ENCODE results near the gene KRT76. TPM values are rescaled to one million over a fixed set of nuclear protein-coding genes. Genes with fewer than 3 reads are reported as not detected.

The KRT76 gene
- total and polyA plus RNA-seq, 10 of the 15 experiments (the other 5 are each of a cell fraction or from before 2014, with no cell fraction given), result not detected

- TF ChIP-seq ZBTB33 (IDR thresholded peaks at IDR 0.05) (no peak), SREBF2 (IDR thresholded peaks at IDR 0.05; ENCODE audit: low read length) (no peak), USF1 (IDR thresholded peaks at IDR 0.05; ENCODE audit: borderline replicate concordance, extremely low read length, insufficient read depth, low read depth, low read length) (no peak), ZBED1 (IDR thresholded peaks at IDR 0.05; ENCODE audit: borderline replicate concordance) (no peak), NR2C1 (IDR thresholded peaks at IDR 0.05) (no peak)
Observed at GRCh38 chr12:52806821-52807543, 29.8 kb upstream of the KRT76 start (continued).

GRCh38 chr12:52806169-52806811 lies 29.1 kb upstream of the KRT76 start:
- 50% methylated on average over 3 of the region's 3 CpGs for WGBS (ENCODE audit: insufficient coverage, insufficient replicate concordance, low lambda C conversion rate, missing lambda C conversion rate)
- FAIRE-seq (no peak), ATAC-seq (no peak), DNase-seq (ENCODE audit: low read depth, low spot score) (no peak)
- H3K4me1 ChIP-seq (ENCODE audit: control insufficient read depth, insufficient read depth, low read length), result no peaks in the 10 kb centered on the region
- H4K20me1 ChIP-seq (ENCODE audit: control insufficient read depth, insufficient read depth), result no peaks in the 10 kb centered on the region
- no peak overlapping the region for H3K27ac ChIP-seq (ENCODE audit: control insufficient read depth, insufficient read depth)
- no TSS peak for BruUV-seq (replicated peaks)
- CTCF ChIA-PET, result no interaction called here
- no peak overlapping the region for H2AFZ ChIP-seq (ENCODE audit: control insufficient read depth, low read depth, low read length)
- SMC1A ChIA-PET (ENCODE audit: uncharacterized antibody, unreplicated experiment), result no interaction called here
- intact Hi-C loops (cut with micrococcal nuclease; ENCODE audit: unreplicated experiment), result no loop called here
- in situ Hi-C loops (cut with MboI), result no loop called here
- H3K36me3 ChIP-seq (ENCODE audit: control insufficient read depth in 2 of 2, insufficient read depth in 2 of 2, low read length in 1 of 2), result no peaks in the 10 kb centered on the region
- POLR2A ChIA-PET, result no interaction called here
- H3K4me3 ChIP-seq, result no peak overlapping the region
- TF ChIP-seq MAX (IDR thresholded peaks at IDR 0.05; ENCODE audit: low read depth, low read length) (no peak), WRNIP1 (IDR thresholded peaks at IDR 0.05; ENCODE audit: borderline replicate concordance, low read depth, low read length) (no peak), IRF3 (IDR thresholded peaks at IDR 0.05) (no peak), SIX5 (IDR thresholded peaks at IDR 0.05; ENCODE audit: low read depth, low read length, severe bottlenecking) (no peak), NR2C2 (IDR thresholded peaks at IDR 0.05; ENCODE audit: borderline replicate concordance, control insufficient read depth, insufficient read length, low read depth) (no peak), NKRF (conservative IDR thresholded peaks at IDR 0.05) (no peak), USF1 (IDR thresholded peaks at IDR 0.05; ENCODE audit: borderline replicate concordance, extremely low read length, insufficient read depth, low read depth, low read length) (no peak), NR2C1 (IDR thresholded peaks at IDR 0.05) (no peak)
- peaks cover 0 to 5% of the 10 kb centered on the region in 2 experiments; a peak in 1 of 4 replicates for H3K27me3 ChIP-seq (replicated peaks in 1 of 2; ENCODE audit: control insufficient read depth in 2 of 2, insufficient read depth in 2 of 2, low read length in 1 of 2)
- H3K9me3 ChIP-seq (replicated peaks; ENCODE audit: control insufficient read depth, insufficient read depth, low read length), result no peaks in the 10 kb centered on the region
- H3K4me2 ChIP-seq (ENCODE audit: control insufficient read depth, insufficient read depth), result no peak overlapping the region
- no peak overlapping the region for H3K9ac ChIP-seq (ENCODE audit: control insufficient read depth, insufficient read depth, low read length)
- RAD21 ChIA-PET (ENCODE audit: unreplicated experiment), result no interaction called here
- H3K79me2 ChIP-seq (ENCODE audit: control insufficient read depth, insufficient read depth, low read length), result no peaks in the 10 kb centered on the region

Data from GM12878 (cell line).